Activated T-helper 1 cell treated with Interleukin-2 at 50 U/mL for 16 hours (primary cell): ENCODE data around the gene POTEG.
"Not testable (repeated sequence)": the region's sequence is repeated elsewhere in the genome, so short reads cannot be mapped to it uniquely, and the experiment has no call there.

Experiments
- DNase-seq: peaks from one replicate; pipeline ENCODE4 v3.0.0-alpha.2; 2020; ENCODE audit warnings: low read depth

POTEG gene

DNA sequence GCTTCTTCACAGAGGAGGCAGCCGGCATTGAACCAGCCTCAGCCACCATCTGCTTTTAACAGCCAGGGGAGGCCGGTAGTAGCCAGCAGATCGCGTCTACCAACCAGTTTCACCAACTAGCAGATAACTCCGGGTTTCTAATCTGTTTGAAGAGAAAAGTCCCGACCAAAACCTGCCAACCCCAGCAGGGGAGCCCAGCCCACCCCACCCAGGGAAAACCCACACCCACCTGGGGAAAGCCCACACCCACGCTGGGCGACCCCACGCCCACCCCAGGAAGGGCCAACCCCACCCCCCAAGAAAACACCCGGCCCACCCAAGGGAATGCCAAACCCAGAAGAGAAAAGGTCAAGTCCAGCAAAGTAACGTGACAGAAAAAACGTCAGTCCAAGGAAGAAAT, at the start of gene POTEG:
Gene POTEG, minus strand, starts transcription at position 101 of the 400 bp plus-strand sequence. Its CDS starts 52 bp downstream, at position 49.
- DNase-seq = not testable (repeated sequence)

DNA sequence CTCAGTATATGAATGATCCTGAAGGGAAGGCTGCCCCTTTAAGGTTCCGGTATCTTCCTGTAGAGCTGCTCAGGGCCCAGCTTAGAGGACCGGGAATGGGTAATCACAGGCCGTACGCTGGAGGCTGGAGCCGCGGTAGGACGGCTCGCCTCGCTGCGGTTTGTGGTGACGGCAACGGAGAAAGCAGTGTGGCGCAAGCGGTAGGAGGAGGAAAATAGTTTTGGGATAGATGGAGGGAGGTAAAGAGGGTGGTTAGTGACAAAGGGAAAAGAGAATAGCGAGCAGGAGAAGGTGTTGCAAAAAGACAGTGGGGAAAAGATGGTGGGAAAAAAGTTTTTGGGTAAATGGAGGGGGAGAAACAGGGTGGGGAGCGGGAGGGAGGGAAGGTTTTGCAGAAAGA, 48.0 kb upstream of the POTEG start:
- not testable (repeated sequence) for DNase-seq

DNA sequence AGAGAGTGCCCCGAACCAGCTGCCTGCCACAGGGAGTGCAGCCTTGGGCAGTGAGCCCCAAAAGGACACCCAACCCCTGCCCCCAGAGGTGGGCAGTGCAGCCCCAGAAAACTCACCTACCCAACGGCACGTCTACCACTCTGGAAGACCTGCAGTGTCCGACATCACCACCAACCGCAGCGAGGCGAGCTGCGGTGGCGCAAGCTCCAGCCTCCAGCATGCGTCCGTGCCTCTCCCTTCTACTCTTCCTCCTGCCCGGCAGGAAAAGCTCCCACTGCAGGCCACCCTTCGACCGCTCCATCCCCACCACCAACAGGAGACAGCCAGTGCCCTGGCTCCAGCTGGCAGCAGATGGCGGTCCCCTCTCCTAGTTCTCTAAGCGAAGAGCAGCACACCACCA, 47.3 kb upstream of the POTEG start:
- DNase-seq = not testable (repeated sequence)

DNA sequence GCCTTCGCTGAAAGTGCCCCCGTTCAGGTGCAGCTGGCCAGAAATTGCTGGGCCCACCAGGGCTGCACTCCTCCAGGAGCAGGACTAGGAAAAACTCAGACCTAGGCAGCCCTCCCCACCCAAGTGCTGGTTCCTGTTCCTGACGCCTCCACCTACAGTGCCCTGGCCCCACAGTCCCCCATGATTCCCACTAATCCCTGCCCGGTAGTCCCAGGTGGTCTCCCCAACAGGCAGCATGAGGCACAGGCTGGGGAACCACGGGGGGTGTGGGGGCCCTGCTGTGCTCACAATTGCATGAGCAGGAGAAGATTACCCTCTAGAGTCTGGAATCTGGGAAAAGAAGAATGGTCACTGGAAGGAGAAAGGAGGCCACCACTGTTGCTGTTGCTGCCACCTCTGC, 46.4 kb upstream of the POTEG start:
- DNase-seq = not testable (repeated sequence)

DNA sequence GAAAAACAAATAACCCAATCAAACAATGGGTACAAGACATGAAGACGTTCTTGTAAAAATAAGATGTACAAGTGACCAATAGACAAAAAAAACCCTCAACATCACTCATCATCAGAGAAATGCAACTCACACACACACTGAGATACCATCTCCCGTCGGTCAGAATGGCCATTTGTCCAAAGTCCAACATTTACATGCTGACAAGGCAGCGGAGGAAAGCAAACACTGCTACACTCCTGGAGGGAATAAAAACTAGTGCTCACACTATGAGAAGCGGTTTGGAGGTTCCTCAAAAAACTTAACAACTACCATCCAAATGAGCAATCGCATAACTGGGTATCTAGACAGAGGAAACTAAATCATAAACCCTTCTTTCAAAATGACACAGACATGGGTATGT, 11.6 kb upstream of the POTEG start:
- DNase-seq = not testable (repeated sequence)

DNA sequence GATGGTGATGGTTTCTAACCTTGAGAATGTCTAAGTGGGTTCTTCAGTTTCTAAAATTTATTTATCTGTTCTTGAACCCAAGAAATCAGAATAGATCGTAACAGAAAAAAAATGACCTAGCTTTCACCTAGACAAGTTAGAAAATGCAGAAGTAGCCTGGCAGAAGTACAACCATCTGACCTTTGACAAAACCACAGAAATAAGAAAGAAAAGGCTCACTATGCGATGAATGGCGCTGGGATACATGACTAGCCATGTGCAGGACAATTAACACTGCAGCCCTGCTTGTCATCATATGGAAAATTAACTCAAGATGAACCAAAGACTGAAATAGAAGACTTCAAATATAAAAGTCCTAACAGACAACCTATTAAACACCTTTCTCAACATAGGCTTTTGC, 5.7 kb upstream of the POTEG start:
- not testable (repeated sequence) for DNase-seq

DNA sequence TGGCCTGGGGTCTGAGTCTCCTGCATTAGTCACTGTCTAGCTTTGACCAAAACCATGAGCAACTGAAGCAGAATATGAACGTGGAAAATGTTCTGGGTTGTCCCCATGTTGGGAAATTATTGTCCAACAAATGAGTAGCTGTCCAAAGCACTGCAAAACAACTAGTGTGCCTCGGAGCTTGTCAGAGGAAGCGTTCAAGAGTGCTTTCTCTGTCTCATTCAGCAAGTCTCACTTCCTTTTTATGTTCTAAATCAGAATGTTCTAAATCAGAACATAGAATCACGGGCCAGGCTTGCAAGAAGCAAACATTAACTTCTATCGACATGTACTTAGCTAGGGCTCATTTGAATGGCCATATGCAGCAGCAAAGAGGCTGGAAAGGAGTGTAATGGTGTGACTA, 5.1 kb upstream of the POTEG start:
- not testable (repeated sequence) for DNase-seq

DNA sequence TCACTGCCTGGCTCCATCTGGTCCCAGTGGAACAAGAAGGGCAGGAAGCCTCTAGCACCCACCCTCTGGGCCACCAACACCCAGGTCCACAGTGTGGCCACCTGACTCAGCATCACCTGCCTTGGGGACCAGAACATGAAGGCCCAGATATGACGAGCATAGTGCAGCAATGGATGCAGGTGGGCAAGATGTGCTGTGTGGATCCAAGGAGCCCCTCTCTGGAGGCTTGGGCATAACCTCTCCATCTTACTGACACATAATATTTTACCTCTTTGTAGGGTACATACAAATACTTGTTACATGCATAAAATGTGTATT, 2.9 kb upstream of the POTEG start:
- DNase-seq = not testable (repeated sequence)

DNA sequence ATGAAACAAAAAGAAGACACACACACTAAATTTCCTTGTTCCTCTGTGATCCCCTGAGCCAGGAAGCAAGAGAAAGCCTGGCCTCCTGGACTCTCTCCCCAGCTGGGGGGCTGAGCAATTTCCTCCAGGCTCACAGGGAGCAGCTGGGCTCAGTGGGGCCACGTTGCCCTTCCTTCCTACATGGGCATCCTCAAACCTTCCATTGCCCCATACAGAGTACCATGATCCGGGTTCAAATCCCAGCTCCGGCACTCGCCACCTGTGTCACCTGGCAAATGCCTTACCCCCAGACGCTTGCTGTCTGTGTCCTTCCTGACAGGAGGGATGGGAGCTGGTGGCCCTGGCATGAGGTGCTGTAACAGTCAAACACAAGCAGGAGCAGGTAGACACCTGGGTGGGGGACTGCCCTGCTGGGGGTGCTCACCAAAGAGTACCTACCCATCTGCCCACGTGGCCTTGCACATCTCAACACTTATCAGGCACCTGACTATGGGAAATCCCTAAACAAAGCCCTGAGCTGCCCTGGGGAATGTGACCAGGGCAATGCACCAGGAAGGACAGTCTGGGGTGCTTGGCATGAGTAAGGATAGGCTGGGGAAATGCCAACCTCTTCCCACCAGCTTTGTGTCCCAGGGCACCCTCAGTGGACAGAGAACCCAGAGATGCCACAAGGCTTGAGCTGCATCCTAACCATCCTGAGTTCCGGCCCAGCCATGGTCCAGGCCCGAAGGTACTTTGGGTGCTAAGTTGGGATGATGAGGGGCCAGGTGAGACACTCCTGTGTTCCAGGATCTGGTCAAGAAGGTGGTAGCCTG, 2.4 kb upstream of the POTEG start:
- not testable (repeated sequence) for DNase-seq

DNA sequence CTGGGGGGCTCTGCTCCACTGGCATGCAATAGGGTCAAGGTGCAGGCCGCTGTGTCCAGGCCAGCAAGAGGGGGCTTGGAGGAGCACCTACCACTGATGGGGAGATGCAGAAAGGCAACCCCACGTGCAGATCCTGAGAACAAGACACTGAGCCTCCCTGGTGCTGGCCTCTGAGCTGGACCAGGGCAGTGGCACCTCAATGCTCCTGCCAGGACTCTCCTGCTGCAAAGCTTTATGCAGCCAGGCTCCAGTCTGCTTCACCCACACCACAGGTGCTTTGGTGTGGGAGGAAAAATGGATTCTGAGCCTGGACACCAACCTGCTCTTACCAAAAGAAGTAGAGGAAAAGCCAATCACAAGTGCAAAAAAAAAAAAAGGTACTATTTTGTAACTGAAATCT, 1.7 kb upstream of the POTEG start:
- DNase-seq = not testable (repeated sequence)

DNA sequence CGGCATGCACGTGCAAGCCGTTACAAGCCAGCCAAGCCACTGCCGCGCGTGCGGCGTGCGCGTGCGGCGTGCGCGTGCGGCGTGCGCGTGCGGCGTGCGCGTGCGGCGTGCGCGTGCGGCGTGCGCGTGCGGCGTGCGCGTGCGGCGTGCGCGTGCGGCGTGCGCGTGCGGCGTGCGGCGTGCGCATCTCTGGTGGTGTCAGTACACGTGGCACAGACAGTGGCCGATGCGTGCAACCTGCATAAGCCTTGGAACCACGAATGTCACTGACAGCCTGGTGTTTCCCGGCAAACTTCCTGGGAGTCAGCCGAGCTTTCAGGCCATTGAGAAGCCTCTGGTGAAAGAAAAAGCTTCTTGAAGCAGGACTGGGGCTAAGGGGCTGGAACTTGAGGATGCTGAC, 750 bp upstream of the POTEG start:
- not testable (repeated sequence) for DNase-seq

DNA sequence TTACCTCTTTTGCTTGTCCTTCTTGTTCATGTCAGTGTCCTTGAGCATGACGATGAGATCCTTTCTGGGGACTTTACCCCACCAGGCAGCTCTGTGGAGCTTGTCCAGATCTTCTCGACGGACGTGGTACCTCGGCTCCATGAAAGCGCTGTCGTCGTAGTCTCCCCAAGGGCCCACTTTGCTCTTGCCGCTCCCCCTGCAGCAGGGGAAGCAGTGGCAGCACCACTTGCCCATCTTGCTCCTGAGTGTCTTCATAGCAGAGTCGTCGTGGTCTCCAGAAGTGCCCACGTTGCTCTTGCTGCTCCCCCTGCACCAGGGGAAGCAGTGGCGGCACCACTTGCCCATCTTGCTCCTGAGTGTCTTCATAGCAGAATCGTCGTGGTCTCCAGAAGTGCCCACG, 376 bp downstream of the POTEG start:
- not testable (repeated sequence) for DNase-seq

DNA sequence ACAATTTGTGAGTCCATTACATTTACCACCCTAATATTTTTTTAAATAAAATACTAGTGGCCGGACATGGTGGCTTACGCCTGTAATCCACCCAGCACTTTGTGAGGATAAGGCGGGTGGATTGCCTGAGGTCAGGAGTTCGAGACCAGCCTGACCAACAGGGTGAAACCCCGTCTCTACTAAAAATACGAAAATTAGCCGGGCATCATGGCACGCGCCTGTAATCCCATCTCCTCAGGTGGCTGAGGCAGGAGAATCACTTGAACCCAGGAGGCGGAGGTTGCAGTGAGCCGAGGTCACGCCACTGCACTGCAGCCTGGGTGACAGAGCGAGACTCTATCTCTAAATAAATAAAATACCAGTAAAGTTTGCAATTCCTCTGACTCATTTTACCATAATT, 25.6 kb downstream of the POTEG start:
- not testable (repeated sequence) for DNase-seq

DNA sequence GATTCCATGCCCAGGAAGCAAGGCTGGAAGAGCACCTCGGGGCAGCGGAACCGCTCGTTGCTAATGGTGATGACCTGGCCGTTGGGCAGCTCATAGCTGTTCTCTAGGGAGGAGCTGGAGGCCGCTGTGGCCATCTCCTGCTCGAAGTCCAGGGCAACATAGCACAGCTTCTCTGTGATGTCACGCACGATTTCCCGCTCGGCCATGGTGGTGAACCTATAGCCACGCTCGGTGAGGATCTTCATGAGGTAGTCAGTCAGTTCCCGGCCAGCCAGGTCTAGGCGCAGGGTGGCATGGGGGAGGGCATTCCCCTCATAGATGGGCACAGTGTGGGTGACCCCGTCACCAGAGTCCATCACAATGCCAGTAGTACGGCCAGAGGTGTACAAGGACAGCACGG, 32.0 kb downstream of the POTEG start:
- DNase-seq = not testable (repeated sequence)

DNA sequence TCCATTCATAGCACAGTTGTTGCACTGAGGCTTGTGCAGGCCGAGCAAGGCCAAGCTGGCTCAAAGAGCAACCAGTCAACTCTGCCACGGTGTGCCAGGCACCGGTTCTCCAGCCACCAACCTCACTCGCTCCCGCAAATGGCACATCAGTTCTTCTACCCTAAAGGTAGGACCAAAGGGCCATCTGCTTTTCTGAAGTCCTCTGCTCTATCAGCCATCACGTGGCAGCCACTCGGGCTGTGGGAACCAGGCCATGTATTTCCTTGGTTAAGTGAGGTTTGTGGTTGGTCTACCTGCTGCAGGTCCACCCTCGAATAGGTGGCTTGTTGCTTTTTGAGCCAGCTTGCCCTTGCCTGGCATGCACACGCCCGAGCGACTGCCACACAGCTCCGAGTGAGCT, 39.4 kb downstream of the POTEG start:
- not testable (repeated sequence) for DNase-seq

DNA sequence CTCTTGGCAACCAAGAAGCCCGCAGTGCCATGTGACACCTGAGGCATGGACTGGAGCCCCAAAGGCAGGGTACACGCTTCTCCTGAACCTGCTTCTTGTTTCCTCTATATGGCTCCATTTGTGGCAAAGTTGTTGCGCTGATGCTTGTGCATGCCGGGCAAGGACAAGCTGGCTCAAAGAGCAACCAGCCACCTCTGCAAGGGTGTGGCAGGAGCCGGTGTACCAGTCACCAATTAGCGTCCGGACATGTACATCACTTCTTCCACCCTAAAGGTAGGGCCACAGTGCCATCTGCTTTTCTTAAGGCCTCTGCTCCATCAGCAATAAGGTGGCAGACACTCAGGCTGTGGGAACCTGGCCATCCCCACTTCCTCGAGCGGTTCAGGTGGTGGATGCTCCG, 43.9 kb downstream of the POTEG start:
- DNase-seq = not testable (repeated sequence)

DNA sequence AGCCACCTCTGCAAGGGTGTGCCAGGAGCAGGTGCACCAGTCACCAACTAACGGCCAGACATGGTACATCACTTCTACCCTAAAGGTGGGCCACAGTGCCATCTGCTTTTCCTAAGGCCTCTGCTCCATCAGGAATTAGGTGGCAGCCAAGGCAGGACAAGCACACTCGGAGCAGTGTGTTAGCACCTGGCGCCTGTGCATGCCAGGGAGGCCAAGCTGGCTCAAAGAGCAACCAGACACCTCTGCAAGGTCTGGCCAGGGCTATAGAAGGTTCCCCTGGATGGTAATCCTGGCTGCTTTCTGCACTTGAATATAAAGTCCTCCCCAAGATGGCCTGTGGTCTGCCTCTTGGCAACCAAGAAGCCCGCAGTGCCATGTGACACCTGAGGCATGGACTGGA, 45.4 kb downstream of the POTEG start:
- DNase-seq = not testable (repeated sequence)

DNA sequence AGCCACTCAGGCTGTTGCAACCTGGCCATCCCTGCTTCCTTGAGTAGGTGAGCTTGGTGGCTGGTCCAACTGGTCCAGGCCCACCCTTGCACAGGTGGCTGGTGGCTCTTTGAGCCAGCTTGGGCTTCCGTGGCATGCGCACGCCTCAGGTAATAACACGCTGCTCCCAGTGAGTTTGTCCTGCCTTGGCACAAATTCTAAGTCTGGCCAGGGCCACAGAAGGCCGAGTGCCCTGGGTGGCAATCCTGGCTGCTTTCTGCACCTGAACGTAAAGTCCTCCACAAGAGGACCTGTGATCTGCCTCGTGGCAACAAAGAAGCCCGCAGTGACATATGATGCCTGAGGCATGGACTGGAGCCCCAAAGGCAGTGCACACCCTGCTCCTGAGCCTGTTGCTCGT, 47.1 kb downstream of the POTEG start:
- not testable (repeated sequence) for DNase-seq

DNA sequence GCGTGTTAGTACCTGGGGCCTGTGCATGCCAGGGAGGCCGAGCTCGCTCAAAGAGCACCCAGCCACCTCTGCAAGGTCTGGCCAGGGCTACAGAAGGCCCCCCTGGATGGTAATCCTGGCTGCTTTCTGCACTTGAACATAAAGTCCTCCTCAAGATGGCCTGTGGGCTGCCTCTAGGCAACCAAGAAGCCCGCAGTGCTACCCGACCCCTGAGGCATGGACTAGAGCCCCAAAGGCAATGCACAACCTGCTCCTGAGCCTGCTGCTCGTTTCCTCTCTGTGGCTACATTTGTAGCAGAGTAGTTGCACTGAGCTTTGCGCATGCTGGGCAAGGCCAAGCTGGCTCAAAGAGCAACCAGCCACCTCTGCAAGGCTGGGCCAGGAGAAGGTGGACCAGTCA, 47.8 kb downstream of the POTEG start:
- not testable (repeated sequence) for DNase-seq

DNA sequence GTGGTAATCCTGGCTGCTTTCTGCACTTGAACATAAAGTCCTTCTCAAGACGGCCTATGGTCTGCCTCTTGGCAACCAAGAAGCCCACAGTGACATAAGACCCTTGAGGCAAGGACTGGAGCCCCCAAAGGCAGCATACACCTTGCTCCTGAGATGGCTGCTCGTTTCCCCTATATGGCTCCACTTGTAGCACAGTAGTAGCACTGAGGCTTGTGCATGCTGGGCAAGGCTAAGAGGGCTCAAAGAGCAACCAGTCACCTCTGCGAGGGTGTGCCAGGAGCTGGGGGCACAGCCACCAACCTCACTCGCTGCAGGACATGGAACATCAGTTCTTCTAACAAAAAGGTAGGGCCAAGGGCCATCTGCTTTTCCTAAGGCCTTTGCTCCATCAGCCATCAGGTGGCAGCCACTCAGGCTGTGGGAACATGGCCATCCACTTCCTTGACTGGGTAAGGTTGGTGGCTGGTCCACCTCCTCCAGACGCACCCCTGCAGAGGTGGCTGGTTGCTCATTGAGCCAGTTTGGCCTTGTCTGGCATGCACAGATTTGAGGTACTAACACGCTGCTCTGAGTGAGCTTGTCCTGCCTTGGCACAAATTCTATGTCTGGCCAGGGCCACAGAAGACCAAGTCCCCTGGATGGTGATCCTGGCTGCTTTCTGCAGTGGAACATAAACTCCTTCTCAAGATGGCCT, 49.9 kb downstream of the POTEG start:
- not testable (repeated sequence) for DNase-seq

DNA sequence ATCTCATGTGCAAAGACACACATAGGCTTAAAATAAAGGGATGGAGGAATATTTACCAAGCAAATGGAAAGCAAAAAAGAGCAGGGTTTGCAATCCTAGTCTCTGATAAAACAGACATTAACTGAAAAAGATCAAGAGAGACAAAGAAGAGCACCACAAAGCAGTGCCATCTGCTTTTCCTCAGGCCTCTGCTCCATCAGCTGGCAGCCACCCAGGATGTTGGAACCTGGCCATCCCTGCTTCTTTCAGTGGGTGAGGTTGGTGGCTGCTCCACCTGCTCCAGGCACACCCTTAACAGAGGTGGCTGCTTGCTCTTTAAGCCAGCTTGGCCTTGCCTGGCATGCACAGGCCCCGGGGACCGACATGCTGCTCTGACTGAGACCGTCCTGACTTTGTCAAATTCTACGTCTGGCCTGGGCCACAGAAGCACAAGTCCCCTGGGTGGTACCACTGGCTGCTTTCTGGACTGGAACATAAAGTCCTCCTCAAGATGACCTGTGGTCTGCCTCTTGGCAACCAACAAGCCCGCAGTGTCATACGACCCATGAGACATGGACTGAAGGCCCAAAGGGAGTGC, 51.0 kb downstream of the POTEG start:
- not testable (repeated sequence) for DNase-seq

DNA sequence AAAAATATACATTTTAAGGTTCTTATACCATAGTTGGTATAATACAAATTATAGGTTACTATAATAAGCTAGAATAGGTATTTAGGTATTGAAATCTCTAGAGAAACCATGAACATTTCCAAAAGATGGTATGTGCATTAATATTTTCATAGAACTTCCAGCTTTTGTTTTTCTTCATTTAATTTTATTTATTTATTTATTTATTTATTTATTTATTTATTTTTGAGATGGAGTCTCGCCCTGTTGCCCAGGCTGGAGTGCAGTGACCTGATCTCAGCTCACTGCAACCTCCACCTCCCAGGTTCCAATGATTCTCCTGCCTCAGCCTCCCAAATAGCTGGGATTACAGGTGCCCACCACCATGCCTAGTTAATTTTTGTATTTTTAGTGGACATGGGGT, 54.0 kb downstream of the POTEG start:
- not testable (repeated sequence) for DNase-seq

DNA sequence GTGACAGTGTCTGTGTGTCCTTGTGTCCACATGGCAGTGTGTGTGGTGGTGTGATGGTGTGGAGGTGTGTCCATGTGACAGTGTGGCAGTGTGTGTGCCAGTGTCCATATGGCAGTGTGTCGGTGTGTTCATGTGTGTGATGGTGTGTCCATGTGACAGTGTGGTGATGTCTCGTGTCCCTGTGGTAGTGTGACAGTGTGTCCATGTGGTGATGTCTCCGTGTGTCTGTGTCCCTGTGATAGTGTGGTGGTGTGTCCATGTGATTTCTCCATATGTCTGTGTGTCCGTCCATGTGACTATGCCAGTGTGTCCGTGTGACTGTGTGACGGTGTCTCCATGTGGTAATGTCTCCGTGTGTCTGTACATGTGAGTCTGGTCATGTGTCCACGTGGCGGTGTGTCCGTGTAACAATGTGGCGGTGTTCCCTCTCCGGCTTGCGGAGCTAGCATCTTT, 59.7 kb downstream of the POTEG start:
- not testable (repeated sequence) for DNase-seq
